ENCODE measurements around the gene PIGZ.
"Not testable (repeated sequence)": the region's sequence is repeated elsewhere in the genome, so short reads cannot be mapped to it uniquely, and the experiment has no call there.

PIGZ gene

GRCh38 chr3:196948442-196949284, 20.0 kb downstream of the PIGZ start:
- DNase-seq: no peak

DNA sequence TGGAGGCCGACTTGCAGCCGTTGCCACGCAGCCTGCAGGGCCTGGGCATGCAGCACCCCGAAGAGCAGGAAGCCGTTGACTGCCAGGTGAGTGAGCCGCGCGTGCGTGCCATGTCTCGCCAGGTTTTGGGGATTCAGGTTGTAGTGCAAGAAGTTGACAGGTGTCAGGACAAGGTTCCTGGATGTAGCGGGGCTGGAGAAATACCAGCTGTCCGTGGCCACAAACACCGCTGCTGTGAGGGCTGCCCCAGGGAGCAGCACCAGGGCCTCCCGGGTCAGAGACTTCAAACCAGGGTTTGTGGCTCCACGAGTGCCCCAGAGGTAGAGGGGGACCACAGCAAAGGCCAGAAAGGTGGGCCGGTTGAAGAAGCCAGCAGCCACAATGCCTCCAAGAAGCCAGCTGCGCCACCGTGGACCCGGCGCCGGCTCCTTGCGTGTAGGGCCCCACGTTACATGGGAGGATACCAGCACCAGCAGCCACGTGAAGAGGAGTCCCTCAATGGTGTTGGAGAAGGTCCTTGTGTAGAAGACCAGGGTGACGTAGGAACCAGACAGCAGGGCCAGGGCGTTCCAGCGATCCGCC, 20.7 kb downstream of the PIGZ start:
- no peak for DNase-seq

- DNase-seq: no peak
Measured at GRCh38 chr3:196947136-196947859, 21.3 kb downstream of the PIGZ start.

- DNase-seq: not testable (repeated sequence)
Measured at GRCh38 chr3:196944037-196944790, 24.4 kb downstream of the PIGZ start.

GRCh38 chr3:196942915-196943277, 25.7 kb downstream of the PIGZ start:
- DNase-seq: no peak

- peak; percentile 97 for DNase-seq
Measured at GRCh38 chr3:196942226-196942914, 26.3 kb downstream of the PIGZ start, which contains the start of gene NCBP2. Gene NCBP2, minus strand, starts transcription at chr3:196942528. Its CDS starts 25 bp downstream, at chr3:196942503.

GRCh38 chr3:196941729-196942225, 26.9 kb downstream of the PIGZ start:
- DNase-seq: peak; percentile 49

DNA sequence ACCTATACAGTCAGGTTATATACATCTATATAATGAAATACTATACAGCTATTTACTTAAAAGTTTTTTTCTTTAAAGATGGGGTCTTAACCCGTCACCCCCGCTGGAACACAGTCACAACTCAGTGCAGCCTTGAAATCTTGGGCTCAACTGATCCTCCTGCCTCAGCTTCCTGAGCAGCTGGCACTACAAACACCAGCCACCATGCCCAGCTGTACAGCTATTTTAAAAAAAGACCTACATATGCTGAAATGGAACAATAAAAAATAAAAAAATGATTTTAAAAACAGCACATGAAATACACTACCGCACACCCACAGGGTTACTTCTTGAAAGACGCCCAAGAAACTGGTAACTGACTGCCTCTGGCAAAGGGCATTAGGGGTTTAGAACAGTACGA, 30.1 kb downstream of the PIGZ start:
- DNase-seq: no peak

- no peak for DNase-seq
Measured at GRCh38 chr3:196938124-196938523, 30.5 kb downstream of the PIGZ start.

GRCh38 chr3:196936288-196936687, 32.3 kb downstream of the PIGZ start:
- no peak for DNase-seq

DNA sequence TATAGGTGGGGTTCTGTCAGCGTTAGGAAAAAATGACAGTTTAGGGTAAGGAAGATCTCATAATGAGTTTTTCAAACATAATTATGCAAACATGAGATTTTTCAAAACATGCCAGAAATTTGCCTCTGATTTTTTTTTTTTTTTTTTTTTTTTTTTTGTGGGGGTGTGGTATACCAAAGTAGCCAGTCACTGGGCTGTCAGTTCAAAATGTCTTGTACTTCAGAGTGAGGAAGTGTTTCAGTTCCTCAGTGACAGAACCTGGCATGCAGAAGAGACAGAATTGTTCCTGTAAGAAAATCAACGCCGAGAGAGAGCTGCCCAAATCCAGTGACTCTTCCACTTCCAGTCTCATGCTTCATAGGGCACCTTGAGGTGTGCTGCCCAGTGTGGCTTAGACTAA, 36.0 kb downstream of the PIGZ start:
- DNase-seq: no peak

DNA sequence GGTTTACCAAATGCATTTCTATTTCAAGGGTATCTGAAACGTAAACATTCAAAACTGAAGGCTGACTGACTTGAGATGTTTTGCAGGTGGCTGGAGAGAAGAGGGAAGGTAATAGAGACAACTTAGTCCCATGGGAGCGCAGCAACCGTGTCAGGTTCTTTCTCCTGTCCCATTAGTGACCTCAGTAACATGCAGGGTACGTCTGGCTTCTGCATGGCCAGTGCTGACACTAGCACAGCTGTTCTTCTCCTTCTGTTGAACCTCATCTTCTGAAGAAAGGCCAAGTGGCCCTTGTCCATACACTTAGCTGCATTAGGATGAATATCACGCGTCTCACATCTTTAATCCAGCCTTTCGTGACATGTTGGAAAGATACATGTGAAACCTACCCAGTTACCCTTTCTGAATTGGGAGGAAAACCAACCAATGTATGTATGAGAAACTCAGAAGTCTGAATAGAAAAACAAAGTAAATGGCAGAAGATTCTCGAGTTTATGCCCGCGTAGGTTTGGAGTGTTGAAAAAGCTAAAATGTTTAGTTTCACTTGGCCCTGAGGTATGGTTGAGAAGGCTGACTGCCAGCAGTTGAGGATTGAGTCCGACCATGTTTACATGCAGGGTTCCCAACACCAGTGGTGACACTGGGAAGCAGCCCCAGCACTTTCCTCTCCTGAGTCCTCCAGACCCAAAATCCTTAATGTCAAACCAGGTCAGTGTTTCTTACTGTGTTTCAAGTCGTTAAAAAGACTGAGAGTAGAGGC, 36.6 kb downstream of the PIGZ start:
- DNase-seq: no peak

- DNase-seq: no peak
Measured at GRCh38 chr3:196931157-196931556, 37.5 kb downstream of the PIGZ start.

GRCh38 chr3:196927571-196928453, 40.8 kb downstream of the PIGZ start:
- DNase-seq: no peak

DNA sequence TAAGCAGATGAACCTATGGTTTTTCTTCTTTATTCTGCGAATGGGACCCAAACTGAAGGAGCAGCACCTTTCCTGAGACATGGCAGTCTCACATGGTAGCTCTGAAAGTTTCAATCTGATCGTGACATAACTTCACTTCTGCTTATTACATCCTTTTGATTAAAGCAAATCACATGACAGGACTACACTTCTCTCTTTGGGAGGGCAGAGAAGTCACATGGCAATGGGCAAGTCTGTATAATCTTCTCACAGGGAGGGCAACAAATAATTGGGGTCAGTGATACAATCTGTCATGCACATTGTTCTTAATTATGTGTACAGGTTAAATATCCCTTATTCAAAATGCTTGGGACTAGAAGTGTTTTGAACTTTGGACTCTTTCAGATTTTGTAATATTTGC, 47.9 kb downstream of the PIGZ start:
- no peak for DNase-seq

- no peak for DNase-seq
Measured at GRCh38 chr3:196918968-196919367, 49.7 kb downstream of the PIGZ start.

- no peak for DNase-seq
Measured at GRCh38 chr3:196916995-196917394, 51.6 kb downstream of the PIGZ start.

- DNase-seq: no peak
Measured at GRCh38 chr3:196916221-196916620, 52.4 kb downstream of the PIGZ start.

- no peak for DNase-seq
Measured at GRCh38 chr3:196915375-196915774, 53.3 kb downstream of the PIGZ start.

- DNase-seq: no peak
Measured at GRCh38 chr3:196914866-196915265, 53.8 kb downstream of the PIGZ start.

Measured in NCI-H2029 (cell line).